Fibroblast of villous mesenchyme (primary cell): ENCODE measurements around the gene CRYZ. TPM values are rescaled to one million over a fixed set of nuclear protein-coding genes. Genes with fewer than 3 reads are reported as not detected.

Source experiments
- DNase-seq: peaks from one replicate; pipeline ENCODE4 v3.0.0-alpha.2; 2010; ENCODE audit warnings: low read depth
- H3K4me3 ChIP-seq: 2 replicates; pipeline ENCODE4 v1.5.1; 2011; ENCODE audit warnings: low read depth, mild to moderate bottlenecking, low read length
- CTCF ChIP-seq: IDR thresholded peaks from 2 replicates; pipeline ENCODE4 v1.5.1; 2012; ENCODE audit warnings: low read depth, mild to moderate bottlenecking, low read length; ENCODE audit not compliant: insufficient read depth
- total RNA-seq: library from RNA; depleted of rRNA; stranded (reverse); fragments of >200 nt; gene quantifications from 2 replicates; pipeline ENCODE4 v1.2.3, GENCODE V29; 2012

The CRYZ gene
- total RNA-seq, 1 donor, result 41.0 TPM

GRCh38 chr1:74684301-74684700, 48.5 kb downstream of the CRYZ start:
- no peak for DNase-seq
- no peak for TF ChIP-seq CTCF
- no peak overlapping the region for H3K4me3 ChIP-seq

- TF ChIP-seq CTCF, result no peak
- H3K4me3 ChIP-seq, result no peak overlapping the region
- DNase-seq, result no peak
These were observed 49.2 kb downstream of the CRYZ start for GRCh38 chr1:74683656-74684055.

DNA sequence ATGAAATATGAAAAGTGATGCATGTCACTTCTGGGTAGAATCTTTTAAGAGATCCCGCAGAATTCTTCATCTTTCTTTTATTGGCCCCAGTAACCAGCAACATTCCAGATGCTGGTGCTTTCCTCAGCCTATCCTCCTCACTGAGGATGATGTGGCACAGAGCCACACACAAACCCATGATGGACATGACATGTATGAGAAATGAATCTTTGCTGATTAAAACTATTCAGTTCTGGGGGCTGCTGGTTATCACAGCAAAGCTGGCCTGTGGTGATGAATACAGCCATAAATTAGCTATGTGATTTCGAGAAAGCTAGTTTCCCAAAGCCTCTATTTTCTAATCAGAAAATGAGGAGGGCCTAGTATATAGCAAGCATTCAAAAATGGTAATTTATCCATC, 51.0 kb downstream of the CRYZ start:
- no peak overlapping the region for H3K4me3 ChIP-seq
- no peak for DNase-seq
- no peak for TF ChIP-seq CTCF

DNA sequence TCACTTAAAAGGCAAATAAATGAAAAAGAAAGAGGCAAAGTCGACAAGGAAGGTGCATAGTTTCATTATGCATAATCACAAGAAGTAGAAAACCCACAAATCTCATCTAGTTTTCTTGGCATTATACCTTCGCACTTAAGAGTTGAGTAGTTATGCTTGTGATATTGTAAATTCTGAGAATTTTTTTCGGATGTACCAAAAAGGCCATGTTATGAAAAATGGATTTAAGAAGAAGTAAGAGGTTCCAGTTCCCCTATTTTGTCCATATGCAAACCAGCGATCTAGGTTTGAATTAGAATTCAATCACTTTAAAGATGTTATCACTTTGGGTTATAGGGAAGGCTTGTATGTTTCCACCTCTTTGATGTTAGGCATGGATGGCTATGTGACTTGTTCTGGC, 51.4 kb downstream of the CRYZ start:
- H3K4me3 ChIP-seq, result no peak overlapping the region
- no peak for TF ChIP-seq CTCF
- no peak for DNase-seq

DNA sequence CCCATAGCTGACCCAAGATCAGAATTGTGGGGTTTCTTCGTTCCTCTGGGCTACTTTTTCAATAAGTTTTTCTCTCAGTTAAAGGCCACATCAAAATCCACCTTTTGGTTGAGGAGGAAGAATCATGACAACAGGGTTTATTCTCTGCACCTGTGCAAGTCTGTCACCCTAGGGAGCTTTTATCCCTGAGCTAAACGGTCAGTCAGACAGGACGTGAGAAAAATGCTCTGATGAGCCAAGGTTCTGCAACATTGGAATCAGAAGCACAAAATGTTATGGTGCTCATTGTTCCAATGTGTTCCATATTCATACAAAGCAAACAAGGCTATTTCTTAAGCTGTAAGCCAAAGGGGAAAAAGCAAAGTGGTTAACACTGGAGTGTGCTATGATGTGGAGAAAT, 51.8 kb downstream of the CRYZ start:
- no peak for TF ChIP-seq CTCF
- H3K4me3 ChIP-seq, result no peak overlapping the region
- DNase-seq, result no peak

DNA sequence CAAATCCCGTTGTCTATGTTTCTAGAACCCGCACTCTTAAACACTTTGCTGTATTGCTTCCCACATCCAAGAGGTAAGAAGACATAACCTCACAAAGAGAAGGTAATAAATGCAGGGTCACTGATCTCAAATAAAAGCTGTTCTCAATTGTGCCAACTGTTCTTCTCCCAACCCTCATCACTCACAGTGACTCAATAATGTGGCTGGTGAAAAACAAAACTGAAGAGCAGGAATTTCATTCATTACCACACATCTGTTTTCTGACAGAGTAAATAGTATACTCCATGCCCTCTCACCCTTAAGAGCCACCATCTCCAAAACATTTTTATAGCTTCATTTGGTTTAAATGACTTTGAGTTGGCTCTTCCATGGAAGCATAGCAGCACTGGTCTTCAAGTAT, 53.0 kb downstream of the CRYZ start:
- no peak for DNase-seq
- H3K4me3 ChIP-seq, result no peak overlapping the region
- TF ChIP-seq CTCF, result no peak

DNA sequence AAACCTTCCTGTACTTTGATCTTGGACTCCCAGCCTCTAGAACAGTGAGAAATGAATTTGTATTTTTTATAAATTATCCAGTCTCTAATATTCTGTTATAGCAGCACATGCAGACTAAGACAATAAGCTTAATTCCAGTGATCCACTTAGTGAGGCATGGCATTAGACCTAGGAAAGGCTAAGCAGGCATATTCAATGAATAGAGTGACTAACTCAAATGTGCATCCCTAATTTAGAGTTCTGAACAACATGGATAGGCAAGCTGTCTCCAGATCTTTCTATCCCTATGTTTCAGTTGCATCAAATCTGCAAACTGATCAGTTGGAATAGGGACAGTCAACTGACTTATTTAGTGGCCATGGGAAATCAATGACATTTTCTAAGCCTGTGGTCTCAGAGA, 54.9 kb downstream of the CRYZ start:
- TF ChIP-seq CTCF, result no peak
- no peak overlapping the region for H3K4me3 ChIP-seq
- no peak for DNase-seq
